GM12801 (cell line): ENCODE results near the gene BMPR1B.

Source experiments
- CTCF ChIP-seq: IDR thresholded peaks from one replicate; pipeline ENCODE4 v1.5.1; 2011; ENCODE audit warnings: control low read depth; ENCODE audit not compliant: insufficient read length; ENCODE audit errors: extremely low read depth

Gene BMPR1B

GRCh38 chr4:94890579-94890978 lies 132.8 kb downstream of the BMPR1B start:
- no peak for TF ChIP-seq CTCF

- no peak for TF ChIP-seq CTCF
These were observed 134.3 kb downstream of the BMPR1B start for GRCh38 chr4:94892051-94892450.

GRCh38 chr4:94895081-94895480 lies 137.3 kb downstream of the BMPR1B start:
- TF ChIP-seq CTCF: no peak

- TF ChIP-seq CTCF: no peak
These were observed 139.3 kb downstream of the BMPR1B start for GRCh38 chr4:94897023-94897422.

GRCh38 chr4:94905511-94905910 lies 147.8 kb downstream of the BMPR1B start:
- no peak for TF ChIP-seq CTCF

- no peak for TF ChIP-seq CTCF
These were observed 151.9 kb downstream of the BMPR1B start for GRCh38 chr4:94909645-94910044.

- no peak for TF ChIP-seq CTCF
These were observed 153.4 kb downstream of the BMPR1B start for GRCh38 chr4:94911106-94911505.

GRCh38 chr4:94912606-94913005 lies 154.9 kb downstream of the BMPR1B start:
- no peak for TF ChIP-seq CTCF
